Pancreas (tissue), 10 donors: Measurements from ENCODE around the gene TP63. TPM values are rescaled to one million over a fixed set of nuclear protein-coding genes. Genes with fewer than 3 reads are reported as not detected.

Experiments used
- ATAC-seq, 4 donors: fragments of 200-7000 bp; cut with Tn5 transposase; one replicate each; pipeline versions ENCODE4 v1.8.0 to v1.9.1; 2020; ENCODE audit warnings: mild to moderate bottlenecking in 4 of 4, moderate library complexity in 4 of 4
- DNase-seq, 6 donors: peaks; one replicate each; pipeline ENCODE4 v3.0.0-alpha.2; 2020
- FAIRE-seq: peaks from 2 replicates; lab custom pipeline; 2012; peaks lifted over from hg19 to GRCh38; lab: Jason Lieb, UNC
- H3K27ac ChIP-seq, 4 donors: fragments of 200-600 bp; sonication (generic); 1 replicate in 3 of 4; 2 replicates in 1 of 4; pipeline versions ENCODE4 v1.5.0 to v1.8.0; 2020
- H3K27me3 ChIP-seq, 4 donors: fragments of 200-600 bp; one replicate each; pipeline ENCODE4 v1.8.0; 2021
- H3K36me3 ChIP-seq, 3 donors: fragments of 200-600 bp; sonication (generic) in 1 of 3; one replicate each; pipeline versions ENCODE4 v1.5.0 to v1.8.0; 2020 to 2021
- H3K4me1 ChIP-seq, 3 donors: fragments of 200-600 bp; one replicate each; pipeline ENCODE4 v1.8.0; 2021
- H3K4me3 ChIP-seq, 4 donors: fragments of 200-600 bp; sonication (generic) in 2 of 4; one replicate each; pipeline versions ENCODE4 v1.5.0 to v1.8.0; 2020 to 2021
- H3K9me3 ChIP-seq, 4 donors: fragments of 200-600 bp; one replicate each; pipeline ENCODE4 v1.8.0; 2021
- WGBS, 2 donors: extraction: QIAGEN DNeasy Blood & Tissue Kit; methylation state at CpG; one replicate each; pipeline ENCODE4 v1.1.7; 2013; 5-methylcytosine and 5-hydroxymethylcytosine counted together
- intact Hi-C, 3 donors: fragments of 100-400 bp; cut with DNase I; formaldehyde crosslinking; loops; one replicate each; pipeline versions ENCODE4 v1.11.1 to v1.14.2; 2022
- polyA plus RNA-seq, 2 donors: library from polyadenylated mRNA; stranded (reverse); fragments of 200-250 nt; gene quantifications; one replicate each; pipeline ENCODE4 v1.2.3, GENCODE V29; 2013
- total RNA-seq, 6 donors: library from RNA; stranded (reverse); fragmentation: NEBNext Ultra II Directional in 4 of 6; extraction: Animal tissue kit (Norgen Biotek cat#: 25700) in 4 of 6; gene quantifications; one replicate each; pipeline versions ENCODE4 v1.2.1 to v1.2.4, GENCODE V29; 2021 to 2023
- TF ChIP-seq, protein P1 (sequence below), 4 donors: fragments of 200-600 bp; sonication (generic) in 3 of 4; IDR thresholded peaks; one replicate each; pipeline versions ENCODE4 v1.5.0 to v1.8.0; 2021; ENCODE audit warnings: antibody characterized with exemption in 4 of 4
- donor health status: healthy with polysubstance abuse.
- donor health status: DM: no; HTN: no; CAD: no; lungs with moderate emphysema.
- donor health status: DM: no; HTN: no; CAD: no.
- donor health status: control.
- donor health status: control.
- donor health status: Bipolar disorder and iron deficiency.
- donor health status: DM: yes; HTN: yes; CAD: no.
- donor health status: DM: no; HTN: no; CAD: no.
- donor health status: DM: no; HTN: no; CAD: no.
- donor health status: DM: yes; HTN: yes; CAD: no.

Gene TP63
- total and polyA plus RNA-seq, 8 donors: 0.02 to 0.47 (median 0.06) TPM; not detected in 3

DNA sequence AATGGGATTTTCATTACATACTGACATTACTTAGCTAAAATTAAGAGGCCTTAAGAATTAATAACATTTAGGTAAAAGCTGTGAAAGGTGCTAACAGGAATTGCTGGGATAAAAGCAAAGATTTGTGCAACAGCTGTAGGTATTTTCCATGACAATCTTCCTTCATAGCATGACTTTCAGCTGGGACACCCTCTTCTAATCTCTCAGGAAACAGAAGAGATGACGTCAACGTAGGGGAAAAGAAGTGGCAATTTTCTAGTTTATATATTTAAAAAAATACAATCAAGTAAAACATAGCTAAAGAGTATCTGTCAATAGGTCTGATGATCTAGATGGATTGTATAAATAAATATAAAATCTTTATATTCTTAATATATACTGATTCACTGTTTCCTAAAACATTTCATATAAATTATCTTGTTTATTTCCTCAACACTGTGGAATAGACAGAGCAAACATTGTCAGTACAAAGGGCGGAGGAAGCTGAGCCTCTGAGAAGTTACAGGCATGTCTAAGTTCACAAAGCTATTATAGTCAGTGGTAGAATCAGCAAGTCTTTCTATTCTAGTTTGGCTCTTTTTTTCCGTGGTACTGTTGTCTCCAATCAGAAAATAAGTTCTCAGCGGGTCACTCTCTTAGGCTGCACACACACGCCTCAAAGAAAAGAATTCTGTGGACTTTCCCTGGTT, 272.5 kb downstream of the TP63 start:
- Histone ChIP-seq H3K27ac (no peak overlapping the region), H3K27me3 (no peaks in the 10 kb centered on the region), H3K36me3 (no peaks in the 10 kb centered on the region), H3K4me3 (no peak overlapping the region), H3K4me1 (no peaks in the 10 kb centered on the region), H3K9me3 (no peaks in the 10 kb centered on the region)
- ATAC-seq (peak in 1 of 4 donors; percentile 45), FAIRE-seq (no peak), DNase-seq (no peak)
- TF ChIP-seq, protein P1, sequence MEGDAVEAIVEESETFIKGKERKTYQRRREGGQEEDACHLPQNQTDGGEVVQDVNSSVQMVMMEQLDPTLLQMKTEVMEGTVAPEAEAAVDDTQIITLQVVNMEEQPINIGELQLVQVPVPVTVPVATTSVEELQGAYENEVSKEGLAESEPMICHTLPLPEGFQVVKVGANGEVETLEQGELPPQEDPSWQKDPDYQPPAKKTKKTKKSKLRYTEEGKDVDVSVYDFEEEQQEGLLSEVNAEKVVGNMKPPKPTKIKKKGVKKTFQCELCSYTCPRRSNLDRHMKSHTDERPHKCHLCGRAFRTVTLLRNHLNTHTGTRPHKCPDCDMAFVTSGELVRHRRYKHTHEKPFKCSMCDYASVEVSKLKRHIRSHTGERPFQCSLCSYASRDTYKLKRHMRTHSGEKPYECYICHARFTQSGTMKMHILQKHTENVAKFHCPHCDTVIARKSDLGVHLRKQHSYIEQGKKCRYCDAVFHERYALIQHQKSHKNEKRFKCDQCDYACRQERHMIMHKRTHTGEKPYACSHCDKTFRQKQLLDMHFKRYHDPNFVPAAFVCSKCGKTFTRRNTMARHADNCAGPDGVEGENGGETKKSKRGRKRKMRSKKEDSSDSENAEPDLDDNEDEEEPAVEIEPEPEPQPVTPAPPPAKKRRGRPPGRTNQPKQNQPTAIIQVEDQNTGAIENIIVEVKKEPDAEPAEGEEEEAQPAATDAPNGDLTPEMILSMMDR (IDR thresholded peaks at IDR 0.05): no peak
- intact Hi-C loops: no loop called here
- 59 to 62% methylated on average over 6 of the region's 6 CpGs for WGBS, 2 donors

DNA sequence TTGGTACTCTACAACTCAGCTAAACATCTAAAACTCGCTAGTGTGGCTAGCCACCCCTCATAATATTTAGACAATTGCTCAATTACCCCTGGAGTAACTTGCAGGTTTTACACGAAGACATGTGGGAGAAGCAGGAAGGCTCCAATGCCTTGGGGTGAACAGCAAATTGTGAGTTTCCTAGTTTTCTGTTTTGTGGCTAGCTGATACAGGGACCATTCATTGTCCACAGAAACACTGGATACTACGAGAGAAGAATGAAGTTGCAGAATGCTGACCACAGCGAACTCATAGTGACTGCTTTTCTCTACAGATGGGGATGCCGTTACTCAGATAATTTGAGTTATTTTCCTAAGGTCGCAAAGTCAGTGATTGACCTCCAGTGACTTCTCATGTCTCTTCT, 276.6 kb downstream of the TP63 start:
- no peaks in the 10 kb centered on the region for H3K4me1 ChIP-seq
- FAIRE-seq (no peak), ATAC-seq (no peak), DNase-seq (no peak)
- H3K36me3 ChIP-seq: no peaks in the 10 kb centered on the region
- no peak overlapping the region for H3K4me3 ChIP-seq
- 84 to 86% methylated on average over 6 of the region's 6 CpGs for WGBS, 2 donors
- TF ChIP-seq, protein P1 (IDR thresholded peaks at IDR 0.05): no peak
- no peaks in the 10 kb centered on the region for H3K9me3 ChIP-seq
- no peaks in the 10 kb centered on the region for H3K27me3 ChIP-seq
- intact Hi-C loops: no loop called here
- H3K27ac ChIP-seq: no peak overlapping the region

DNA sequence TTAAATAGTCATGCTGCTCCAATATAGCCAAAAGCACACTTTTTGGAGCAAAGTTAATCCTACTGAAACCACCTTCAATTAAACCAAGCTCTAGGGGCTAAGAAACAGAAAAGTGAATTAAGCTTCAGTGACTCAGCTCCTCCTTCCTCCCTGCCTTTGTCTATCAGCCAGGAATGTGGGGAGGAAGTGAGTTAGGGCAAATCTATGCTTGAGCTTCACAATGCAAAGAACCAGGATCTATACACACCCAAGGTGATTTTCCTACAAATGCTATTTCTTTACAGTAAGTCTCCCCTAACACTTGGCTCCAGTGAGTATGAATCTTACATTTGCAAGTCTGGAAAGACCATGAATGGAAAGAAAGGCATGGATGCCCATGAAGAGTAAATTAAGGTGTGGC, 277.5 kb downstream of the TP63 start:
- intact Hi-C loops: no loop called here
- ATAC-seq (no peak), DNase-seq (no peak), FAIRE-seq (no peak)
- no peaks in the 10 kb centered on the region for H3K36me3 ChIP-seq
- H3K4me3 ChIP-seq: no peak overlapping the region
- no peak overlapping the region for H3K27ac ChIP-seq
- H3K9me3 ChIP-seq: no peaks in the 10 kb centered on the region
- TF ChIP-seq, protein P1 (IDR thresholded peaks at IDR 0.05): no peak
- no peaks in the 10 kb centered on the region for H3K4me1 ChIP-seq
- no peaks in the 10 kb centered on the region for H3K27me3 ChIP-seq

DNA sequence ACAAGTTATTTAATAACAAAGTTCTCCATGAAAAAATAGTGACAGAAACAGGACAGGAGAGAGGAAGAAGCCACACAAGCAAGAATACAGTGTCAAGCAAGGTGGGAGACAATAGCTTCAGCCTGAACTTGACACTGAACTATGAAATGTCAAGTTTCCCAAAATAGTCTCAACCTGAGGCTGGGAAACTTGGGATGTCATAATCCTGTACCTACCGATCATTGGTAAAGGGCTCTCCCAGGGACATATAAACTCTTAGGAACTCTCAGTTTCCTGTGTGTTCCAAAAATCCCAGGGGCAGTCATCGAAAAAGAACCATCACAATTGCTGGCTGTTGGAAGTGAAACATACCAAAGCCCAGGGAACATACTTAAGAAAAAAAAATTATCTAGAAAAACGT, 277.9 kb downstream of the TP63 start:
- TF ChIP-seq, protein P1 (IDR thresholded peaks at IDR 0.05): no peak
- Histone ChIP-seq H3K9me3 (no peaks in the 10 kb centered on the region), H3K36me3 (no peaks in the 10 kb centered on the region), H3K27me3 (no peaks in the 10 kb centered on the region), H3K27ac (no peak overlapping the region), H3K4me3 (no peak overlapping the region), H3K4me1 (no peaks in the 10 kb centered on the region)
- FAIRE-seq (no peak), ATAC-seq (no peak), DNase-seq (no peak)
- intact Hi-C loops: no loop called here
- 71 to 76% methylated on average over 3 of the region's 3 CpGs for WGBS, 2 donors

DNA sequence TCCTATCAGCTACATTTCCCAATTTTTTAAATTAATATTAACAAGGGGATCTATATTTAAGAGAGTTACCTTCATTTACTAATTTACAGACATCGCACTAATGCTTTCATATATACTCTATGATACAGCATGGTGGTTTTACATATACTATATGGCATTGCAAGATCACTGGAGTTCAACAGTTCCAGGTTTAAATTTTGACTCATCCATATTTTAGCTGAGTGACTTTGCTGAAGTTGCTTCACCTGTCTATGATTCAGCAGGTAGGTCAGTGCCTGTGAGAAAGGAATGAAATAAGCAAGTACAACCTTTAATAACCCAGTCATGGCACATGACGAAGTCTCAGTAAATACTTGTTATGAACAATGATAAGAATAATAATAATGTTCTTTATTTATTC, 278.4 kb downstream of the TP63 start:
- Histone ChIP-seq H3K4me3 (no peak overlapping the region), H3K36me3 (no peaks in the 10 kb centered on the region), H3K4me1 (no peaks in the 10 kb centered on the region), H3K9me3 (no peaks in the 10 kb centered on the region), H3K27ac (no peak overlapping the region), H3K27me3 (no peaks in the 10 kb centered on the region)
- ATAC-seq (no peak), FAIRE-seq (no peak), DNase-seq (no peak)
- intact Hi-C loops: no loop called here
- TF ChIP-seq, protein P1 (IDR thresholded peaks at IDR 0.05): no peak
- WGBS, 2 donors: 82 to 83% methylated on average over 2 of the region's 2 CpGs
